Liver (tissue), 9 donors: ENCODE data around the gene CISTR. TPM values are rescaled to one million over a fixed set of nuclear protein-coding genes. Genes with fewer than 3 reads are reported as not detected.

Experiments used
- DNase-seq: peaks from one replicate; pipeline ENCODE4 v3.0.0-alpha.2; 2017; ENCODE audit warnings: low spot score
- H3K27ac ChIP-seq, 2 donors: one replicate each; pipeline ENCODE4 v1.7.0; 2013; ENCODE audit warnings: inconsistent platforms in 2 of 2, low read length in 2 of 2, control low read depth in 1 of 2, low read depth in 1 of 2, mild to moderate bottlenecking in 1 of 2
- H3K27me3 ChIP-seq, 4 donors: one replicate each; pipeline versions ENCODE4 v1.6.1 to v1.7.0; 2013; ENCODE audit warnings: low read length in 3 of 4, inconsistent platforms in 1 of 4, mild to moderate bottlenecking in 1 of 4, moderate library complexity in 1 of 4; ENCODE audit not compliant: control insufficient read depth in 4 of 4, insufficient read depth in 4 of 4
- H3K36me3 ChIP-seq, 4 donors: one replicate each; pipeline versions ENCODE4 v1.6.1 to v1.7.0; 2013; ENCODE audit warnings: low read length in 3 of 4, mild to moderate bottlenecking in 3 of 4, low read depth in 1 of 4, moderate library complexity in 1 of 4; ENCODE audit not compliant: control insufficient read depth in 4 of 4, insufficient read depth in 3 of 4
- H3K4me1 ChIP-seq, 4 donors: one replicate each; pipeline versions ENCODE4 v1.6.1 to v1.7.0; 2013; ENCODE audit warnings: low read length in 3 of 4, mild to moderate bottlenecking in 3 of 4, moderate library complexity in 1 of 4; ENCODE audit not compliant: control insufficient read depth in 4 of 4, insufficient read depth in 4 of 4
- H3K4me3 ChIP-seq, 3 donors: one replicate each; pipeline versions ENCODE4 v1.6.1 to v1.7.0; 2013; ENCODE audit warnings: low read length in 3 of 3, control low read depth in 1 of 3, low read depth in 1 of 3, mild to moderate bottlenecking in 1 of 3
- H3K9ac ChIP-seq, 2 donors: one replicate each; pipeline ENCODE4 v1.7.0; 2013; ENCODE audit warnings: low read length in 2 of 2, mild to moderate bottlenecking in 2 of 2, moderate library complexity in 2 of 2, control low read depth in 1 of 2, low read depth in 1 of 2
- H3K9me3 ChIP-seq, 4 donors: one replicate each; pipeline versions ENCODE4 v1.6.1 to v1.7.0; 2013; ENCODE audit warnings: low read length in 3 of 4; ENCODE audit not compliant: control insufficient read depth in 4 of 4
- EGR1 ChIP-seq, 2 donors: IDR thresholded peaks; 2 replicates each; pipeline ENCODE4 v1.6.1; 2016 to 2018; ENCODE audit warnings: antibody characterized with exemption in 2 of 2, low read depth in 2 of 2
- FOXA2 ChIP-seq: IDR thresholded peaks from 2 replicates; pipeline ENCODE4 v1.6.1; 2016; ENCODE audit warnings: antibody characterized with exemption
- GABPA ChIP-seq, 2 donors: IDR thresholded peaks in 1 of 2; conservative IDR thresholded peaks in 1 of 2; 2 replicates each; pipeline ENCODE4 v1.6.1; 2016; ENCODE audit warnings: antibody characterized with exemption in 2 of 2, mild to moderate bottlenecking in 1 of 2, moderate library complexity in 1 of 2
- HNF4A ChIP-seq, 2 donors: conservative IDR thresholded peaks; 2 replicates each; pipeline ENCODE4 v1.6.1; 2016; ENCODE audit warnings: antibody characterized with exemption in 2 of 2, mild to moderate bottlenecking in 2 of 2
- HNF4G ChIP-seq: IDR thresholded peaks from 2 replicates; pipeline ENCODE4 v1.6.1; 2016; ENCODE audit warnings: antibody characterized with exemption
- JUND ChIP-seq, 2 donors: IDR thresholded peaks; 2 replicates each; pipeline ENCODE4 v1.6.1; 2016; ENCODE audit warnings: antibody characterized with exemption in 2 of 2
- NR2F2 ChIP-seq: IDR thresholded peaks from 2 replicates; pipeline ENCODE4 v1.6.1; 2016; ENCODE audit warnings: antibody characterized with exemption
- RAD21 ChIP-seq, 2 donors: IDR thresholded peaks; 2 replicates each; pipeline ENCODE4 v1.6.1; 2016; ENCODE audit warnings: antibody characterized with exemption in 2 of 2, mild to moderate bottlenecking in 2 of 2
- REST ChIP-seq: IDR thresholded peaks from 2 replicates; pipeline ENCODE4 v1.6.1; 2016; ENCODE audit warnings: antibody characterized with exemption, mild to moderate bottlenecking
- RXRA ChIP-seq, 2 donors: IDR thresholded peaks; 2 replicates each; pipeline ENCODE4 v1.6.1; 2017 to 2018; ENCODE audit warnings: antibody characterized with exemption in 2 of 2, mild to moderate bottlenecking in 1 of 2
- SP1 ChIP-seq: IDR thresholded peaks from 2 replicates; pipeline ENCODE4 v1.6.1; 2018; ENCODE audit warnings: antibody characterized with exemption, mild to moderate bottlenecking
- TAF1 ChIP-seq: conservative IDR thresholded peaks from 2 replicates; pipeline ENCODE4 v1.6.1; 2016; ENCODE audit warnings: antibody characterized with exemption, mild to moderate bottlenecking
- YY1 ChIP-seq: IDR thresholded peaks from 2 replicates; pipeline ENCODE4 v1.6.1; 2016; ENCODE audit warnings: antibody characterized with exemption, mild to moderate bottlenecking
- WGBS: extraction: QIAGEN DNeasy Blood & Tissue Kit; methylation state at CpG from one replicate; pipeline ENCODE4 v1.1.7; 2013; 5-methylcytosine and 5-hydroxymethylcytosine counted together
- polyA plus RNA-seq, 2 donors: library from polyadenylated mRNA; stranded (reverse) in 1 of 2; unstranded in 1 of 2; fragments of 200-250 nt in 1 of 2; fragments of >200 nt in 1 of 2; fragmentation: Nextera tagmentation in 1 of 2; extraction: Ambion mirVana in 1 of 2; gene quantifications; one replicate each; pipeline versions ENCODE4 v1.2.1 to v1.2.3, GENCODE V29; 2013 to 2015
- total RNA-seq, 2 donors: library from RNA; depleted of rRNA; stranded (reverse); fragments of >200 nt; gene quantifications; one replicate each; pipeline ENCODE4 v1.2.3, GENCODE V29; 2014
- TF ChIP-seq, protein P1 (sequence below): fragments of 150-350 bp; IDR thresholded peaks from 2 replicates; pipeline ENCODE4 v1.5.1; 2017; ENCODE audit warnings: improper control_type of control experiment, low read depth, low read length; ENCODE audit not compliant: missing input control
- TF ChIP-seq, protein P2 (sequence below): IDR thresholded peaks from 2 replicates; pipeline ENCODE4 v1.6.1; 2016; ENCODE audit warnings: antibody characterized with exemption
- TF ChIP-seq, protein P3 (sequence below): IDR thresholded peaks from 2 replicates; pipeline ENCODE4 v1.6.1; 2016; ENCODE audit warnings: antibody characterized with exemption
- donor health status: healthy.
- donor health status: healthy.
- donor health status: healthy.
- donor health status: healthy.
- donor health status: healthy.

The CISTR gene
- total and polyA plus RNA-seq, 4 donors, result not detected

DNA sequence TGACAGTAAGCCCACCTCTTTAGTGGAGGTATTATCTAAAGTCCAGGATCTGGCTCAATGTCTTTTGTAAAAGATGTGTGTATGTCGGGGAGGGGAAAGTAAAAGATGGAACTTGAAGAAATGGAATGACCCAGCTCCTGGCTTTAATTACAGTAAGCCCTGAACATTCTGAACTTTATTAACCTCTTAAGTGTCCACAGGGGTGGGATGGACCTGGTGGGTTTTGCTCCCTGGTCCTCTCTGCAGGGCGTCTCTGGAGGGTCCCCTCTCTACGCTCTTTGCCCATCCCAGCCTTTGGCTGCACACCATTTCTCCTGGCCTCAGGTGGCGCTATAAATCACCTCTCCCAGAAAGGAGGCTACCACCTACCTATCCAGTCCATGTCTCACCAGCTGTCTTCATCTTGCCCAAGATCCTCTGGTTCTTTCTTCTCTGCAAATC, 3.7 kb upstream of the CISTR start:
- DNase-seq, result no peak
- Histone ChIP-seq H3K9me3 (no peaks in the 10 kb centered on the region), H3K4me3 (no peak overlapping the region), H3K27me3 (peaks cover 0 to 9% (median 6%) of the 10 kb centered on the region in 4 donors), H3K4me1 (peaks cover 10 to 13% (median 12%) of the 10 kb centered on the region in 4 donors), H3K27ac (no peak overlapping the region), H3K36me3 (no peaks in the 10 kb centered on the region), H3K9ac (no peak overlapping the region)
- TF ChIP-seq RAD21 (IDR thresholded peaks at IDR 0.05) (no peak), TAF1 (no peak), NR2F2 (no peak), YY1 (no peak), FOXA2 (no peak), SP1 (no peak), GABPA (IDR thresholded peaks at IDR 0.05 in 1 of 2, conservative IDR thresholded peaks at IDR 0.05 in 1 of 2) (no peak), RXRA (IDR thresholded peaks at IDR 0.05) (no peak)
- TF ChIP-seq, protein P1, sequence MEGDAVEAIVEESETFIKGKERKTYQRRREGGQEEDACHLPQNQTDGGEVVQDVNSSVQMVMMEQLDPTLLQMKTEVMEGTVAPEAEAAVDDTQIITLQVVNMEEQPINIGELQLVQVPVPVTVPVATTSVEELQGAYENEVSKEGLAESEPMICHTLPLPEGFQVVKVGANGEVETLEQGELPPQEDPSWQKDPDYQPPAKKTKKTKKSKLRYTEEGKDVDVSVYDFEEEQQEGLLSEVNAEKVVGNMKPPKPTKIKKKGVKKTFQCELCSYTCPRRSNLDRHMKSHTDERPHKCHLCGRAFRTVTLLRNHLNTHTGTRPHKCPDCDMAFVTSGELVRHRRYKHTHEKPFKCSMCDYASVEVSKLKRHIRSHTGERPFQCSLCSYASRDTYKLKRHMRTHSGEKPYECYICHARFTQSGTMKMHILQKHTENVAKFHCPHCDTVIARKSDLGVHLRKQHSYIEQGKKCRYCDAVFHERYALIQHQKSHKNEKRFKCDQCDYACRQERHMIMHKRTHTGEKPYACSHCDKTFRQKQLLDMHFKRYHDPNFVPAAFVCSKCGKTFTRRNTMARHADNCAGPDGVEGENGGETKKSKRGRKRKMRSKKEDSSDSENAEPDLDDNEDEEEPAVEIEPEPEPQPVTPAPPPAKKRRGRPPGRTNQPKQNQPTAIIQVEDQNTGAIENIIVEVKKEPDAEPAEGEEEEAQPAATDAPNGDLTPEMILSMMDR, result no peak
- TF ChIP-seq, protein P2, sequence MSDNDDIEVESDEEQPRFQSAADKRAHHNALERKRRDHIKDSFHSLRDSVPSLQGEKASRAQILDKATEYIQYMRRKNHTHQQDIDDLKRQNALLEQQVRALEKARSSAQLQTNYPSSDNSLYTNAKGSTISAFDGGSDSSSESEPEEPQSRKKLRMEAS, result no peak
- 70% methylated on average over 4 of the region's 4 CpGs for WGBS

GRCh38 chr12:53754633-53755264, 3.0 kb upstream of the CISTR start:
- TF ChIP-seq JUND (IDR thresholded peaks at IDR 0.05), result no peak
- no peak for TF ChIP-seq RXRA (IDR thresholded peaks at IDR 0.05)
- no peak for TF ChIP-seq SP1
- TF ChIP-seq, protein P1, result no peak
- TF ChIP-seq NR2F2, result no peak
- TF ChIP-seq, protein P3, sequence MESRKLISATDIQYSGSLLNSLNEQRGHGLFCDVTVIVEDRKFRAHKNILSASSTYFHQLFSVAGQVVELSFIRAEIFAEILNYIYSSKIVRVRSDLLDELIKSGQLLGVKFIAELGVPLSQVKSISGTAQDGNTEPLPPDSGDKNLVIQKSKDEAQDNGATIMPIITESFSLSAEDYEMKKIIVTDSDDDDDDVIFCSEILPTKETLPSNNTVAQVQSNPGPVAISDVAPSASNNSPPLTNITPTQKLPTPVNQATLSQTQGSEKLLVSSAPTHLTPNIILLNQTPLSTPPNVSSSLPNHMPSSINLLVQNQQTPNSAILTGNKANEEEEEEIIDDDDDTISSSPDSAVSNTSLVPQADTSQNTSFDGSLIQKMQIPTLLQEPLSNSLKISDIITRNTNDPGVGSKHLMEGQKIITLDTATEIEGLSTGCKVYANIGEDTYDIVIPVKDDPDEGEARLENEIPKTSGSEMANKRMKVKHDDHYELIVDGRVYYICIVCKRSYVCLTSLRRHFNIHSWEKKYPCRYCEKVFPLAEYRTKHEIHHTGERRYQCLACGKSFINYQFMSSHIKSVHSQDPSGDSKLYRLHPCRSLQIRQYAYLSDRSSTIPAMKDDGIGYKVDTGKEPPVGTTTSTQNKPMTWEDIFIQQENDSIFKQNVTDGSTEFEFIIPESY, result no peak
- TF ChIP-seq, protein P2, result no peak
- TF ChIP-seq HNF4G, result no peak
- TF ChIP-seq REST, result no peak
- TF ChIP-seq HNF4A (conservative IDR thresholded peaks at IDR 0.05), result no peak
- TF ChIP-seq EGR1 (IDR thresholded peaks at IDR 0.05; ENCODE audit: low read depth in 2 of 2), result no peak
- peaks cover 0 to 15% (median 6%) of the 10 kb centered on the region in 4 donors for H3K27me3 ChIP-seq
- no peak overlapping the region for H3K27ac ChIP-seq
- 40% methylated on average over 4 of the region's 4 CpGs for WGBS
- H3K4me3 ChIP-seq, result no peak overlapping the region
- H3K36me3 ChIP-seq, result no peaks in the 10 kb centered on the region
- DNase-seq, result no peak
- H3K9me3 ChIP-seq, result no peaks in the 10 kb centered on the region
- H3K9ac ChIP-seq, result no peak overlapping the region
- peaks cover 10 to 15% (median 13%) of the 10 kb centered on the region in 4 donors for H3K4me1 ChIP-seq
